ENCODE measurements around the gene AHDC1. TPM values are rescaled to one million over a fixed set of nuclear protein-coding genes. Genes with fewer than 3 reads are reported as not detected.

Gene AHDC1
- total and polyA plus RNA-seq, 9 of the 15 experiments (the other 6 are each of a cell fraction or from before 2014, with no cell fraction given): 0.21 to 36.4 (median 4.7) TPM

GRCh38 chr1:27572019-27572678 lies 31.8 kb downstream of the AHDC1 start (continued):
- TF ChIP-seq ZNF511 (CRISPR knock-in tag; IDR thresholded peaks at IDR 0.05) (peak; percentile 65; the same call in 1 of the 2 replicates), EGR1 (conservative IDR thresholded peaks at IDR 0.05) (peak; percentile 1; the same call in 1 of the 2 replicates), CBX2 (IDR thresholded peaks at IDR 0.05; ENCODE audit: insufficient read depth, low read length, poor library complexity, severe bottlenecking) (no peak), KDM4B (IDR thresholded peaks at IDR 0.05; ENCODE audit: borderline replicate concordance in 2 of 2, low read depth in 1 of 2) (peak in 1 of 2 experiments; percentile 17; a peak in 1 of 4 replicates), ETV1 (tag; conservative IDR thresholded peaks at IDR 0.05; ENCODE audit: low read depth) (peak; percentile 29; the same call in 1 of the 2 replicates), MXI1 (IDR thresholded peaks at IDR 0.05; ENCODE audit: low read depth, low read length) (no peak), RERE (CRISPR knock-in tag; IDR thresholded peaks at IDR 0.05; ENCODE audit: borderline replicate concordance) (no peak), TEAD1 (CRISPR knock-in tag; IDR thresholded peaks at IDR 0.05) (0 out of 4 replicates have a peak, but pooled peaks of 1 of the 2 experiments have one; percentile 57), TFAP4 (CRISPR knock-in tag; IDR thresholded peaks at IDR 0.05; ENCODE audit: borderline replicate concordance) (peak; percentile 12; the same call in 1 of the 2 replicates), ZNF311 (CRISPR knock-in tag; IDR thresholded peaks at IDR 0.05) (no peak), ZHX1 (conservative IDR thresholded peaks at IDR 0.05; ENCODE audit: low read length) (no peak)
- TF ChIP-seq, protein P1, sequence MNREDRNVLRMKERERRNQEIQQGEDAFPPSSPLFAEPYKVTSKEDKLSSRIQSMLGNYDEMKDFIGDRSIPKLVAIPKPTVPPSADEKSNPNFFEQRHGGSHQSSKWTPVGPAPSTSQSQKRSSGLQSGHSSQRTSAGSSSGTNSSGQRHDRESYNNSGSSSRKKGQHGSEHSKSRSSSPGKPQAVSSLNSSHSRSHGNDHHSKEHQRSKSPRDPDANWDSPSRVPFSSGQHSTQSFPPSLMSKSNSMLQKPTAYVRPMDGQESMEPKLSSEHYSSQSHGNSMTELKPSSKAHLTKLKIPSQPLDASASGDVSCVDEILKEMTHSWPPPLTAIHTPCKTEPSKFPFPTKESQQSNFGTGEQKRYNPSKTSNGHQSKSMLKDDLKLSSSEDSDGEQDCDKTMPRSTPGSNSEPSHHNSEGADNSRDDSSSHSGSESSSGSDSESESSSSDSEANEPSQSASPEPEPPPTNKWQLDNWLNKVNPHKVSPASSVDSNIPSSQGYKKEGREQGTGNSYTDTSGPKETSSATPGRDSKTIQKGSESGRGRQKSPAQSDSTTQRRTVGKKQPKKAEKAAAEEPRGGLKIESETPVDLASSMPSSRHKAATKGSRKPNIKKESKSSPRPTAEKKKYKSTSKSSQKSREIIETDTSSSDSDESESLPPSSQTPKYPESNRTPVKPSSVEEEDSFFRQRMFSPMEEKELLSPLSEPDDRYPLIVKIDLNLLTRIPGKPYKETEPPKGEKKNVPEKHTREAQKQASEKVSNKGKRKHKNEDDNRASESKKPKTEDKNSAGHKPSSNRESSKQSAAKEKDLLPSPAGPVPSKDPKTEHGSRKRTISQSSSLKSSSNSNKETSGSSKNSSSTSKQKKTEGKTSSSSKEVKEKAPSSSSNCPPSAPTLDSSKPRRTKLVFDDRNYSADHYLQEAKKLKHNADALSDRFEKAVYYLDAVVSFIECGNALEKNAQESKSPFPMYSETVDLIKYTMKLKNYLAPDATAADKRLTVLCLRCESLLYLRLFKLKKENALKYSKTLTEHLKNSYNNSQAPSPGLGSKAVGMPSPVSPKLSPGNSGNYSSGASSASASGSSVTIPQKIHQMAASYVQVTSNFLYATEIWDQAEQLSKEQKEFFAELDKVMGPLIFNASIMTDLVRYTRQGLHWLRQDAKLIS (CRISPR knock-in tag; IDR thresholded peaks at IDR 0.05): no peak

All from K562 (cell line).